ENCODE data around the gene KCNJ6. TPM values are rescaled to one million over a fixed set of nuclear protein-coding genes. Genes with fewer than 3 reads are reported as not detected.
"Not testable (repeated sequence)": the region's sequence is repeated elsewhere in the genome, so short reads cannot be mapped to it uniquely, and the experiment has no call there.

Gene KCNJ6
- total and polyA plus RNA-seq, 2 donors from 2014 or later, result 0.06 TPM; not detected in 1

- Histone ChIP-seq H3K27me3 (ENCODE audit: control insufficient read depth, insufficient read depth, low read length) (no peaks in the 10 kb centered on the region), H3K9ac (ENCODE audit: low read length in 3 of 3) (no peak overlapping the region), H3K36me3 (ENCODE audit: control insufficient read depth in 2 of 3, insufficient read depth in 3 of 3, low read length in 3 of 3) (no peaks in the 10 kb centered on the region), H3K4me3 (ENCODE audit: low read length in 3 of 3) (no peak overlapping the region), H3K9me3 (ENCODE audit: control insufficient read depth in 2 of 3, insufficient read depth in 1 of 3, low read length in 3 of 3) (no peaks in the 10 kb centered on the region), H3K4me1 (ENCODE audit: control insufficient read depth in 2 of 3, insufficient read depth in 2 of 3, low read depth in 1 of 3, low read length in 3 of 3) (peaks cover 0 to 2% (median 0%) of the 10 kb centered on the region in 3 donors), H3K27ac (ENCODE audit: low read depth in 2 of 2, low read length in 2 of 2) (no peak overlapping the region)
- DNase-seq, result no peak
- FAIRE-seq, result no peak
- intact Hi-C loops (cut with DNase I), result no loop called here
- TF ChIP-seq CTCF (IDR thresholded peaks at IDR 0.05; ENCODE audit: borderline replicate concordance, extremely low read depth, insufficient read depth), result no peak
Measured at GRCh38 chr21:37921091-37921490, 4.8 kb upstream of the KCNJ6 start.

GRCh38 chr21:37920302-37920701 is 4.0 kb upstream of the KCNJ6 start:
- H3K4me1 ChIP-seq (ENCODE audit: control insufficient read depth in 2 of 3, insufficient read depth in 2 of 3, low read depth in 1 of 3, low read length in 3 of 3); H3K36me3 ChIP-seq (ENCODE audit: control insufficient read depth in 2 of 3, insufficient read depth in 3 of 3, low read length in 3 of 3); H3K27me3 ChIP-seq (ENCODE audit: control insufficient read depth, insufficient read depth, low read length); H3K9ac ChIP-seq (ENCODE audit: low read length in 3 of 3); DNase-seq; H3K9me3 ChIP-seq (ENCODE audit: control insufficient read depth in 2 of 3, insufficient read depth in 1 of 3, low read length in 3 of 3); H3K4me3 ChIP-seq (ENCODE audit: low read length in 3 of 3); FAIRE-seq; intact Hi-C loops (cut with DNase I); H3K27ac ChIP-seq (ENCODE audit: low read depth in 2 of 2, low read length in 2 of 2): not testable (repeated sequence)

GRCh38 chr21:37917612-37918011 is 1.4 kb upstream of the KCNJ6 start:
- Histone ChIP-seq H3K4me1 (ENCODE audit: control insufficient read depth in 2 of 3, insufficient read depth in 2 of 3, low read depth in 1 of 3, low read length in 3 of 3) (peaks cover 0 to 2% (median 0%) of the 10 kb centered on the region in 3 donors), H3K36me3 (ENCODE audit: control insufficient read depth in 2 of 3, insufficient read depth in 3 of 3, low read length in 3 of 3) (no peaks in the 10 kb centered on the region), H3K9me3 (ENCODE audit: control insufficient read depth in 2 of 3, insufficient read depth in 1 of 3, low read length in 3 of 3) (no peaks in the 10 kb centered on the region), H3K27ac (ENCODE audit: low read depth in 2 of 2, low read length in 2 of 2) (no peak overlapping the region), H3K9ac (ENCODE audit: low read length in 3 of 3) (no peak overlapping the region), H3K4me3 (ENCODE audit: low read length in 3 of 3) (no peak overlapping the region), H3K27me3 (ENCODE audit: control insufficient read depth, insufficient read depth, low read length) (peaks cover 5% of the 10 kb centered on the region)
- no peak for TF ChIP-seq CTCF (IDR thresholded peaks at IDR 0.05; ENCODE audit: borderline replicate concordance, extremely low read depth, insufficient read depth)
- intact Hi-C loops (cut with DNase I), result no loop called here
- FAIRE-seq (no peak), DNase-seq (no peak)

GRCh38 chr21:37915941-37916309 is 332 bp downstream of the KCNJ6 start:
- peak overlapping the region in 1 of 3 donors; percentile 13 for H3K9ac ChIP-seq (ENCODE audit: low read length in 3 of 3)
- FAIRE-seq (no peak), DNase-seq (peak in 4 of 5 donors; percentile 18 to 45 (median 36))
- H3K27me3 ChIP-seq (ENCODE audit: control insufficient read depth, insufficient read depth, low read length), result peaks cover 5% of the 10 kb centered on the region
- no peak overlapping the region for H3K27ac ChIP-seq (ENCODE audit: low read depth in 2 of 2, low read length in 2 of 2)
- peaks cover 0 to 2% (median 0%) of the 10 kb centered on the region in 3 donors for H3K4me1 ChIP-seq (ENCODE audit: control insufficient read depth in 2 of 3, insufficient read depth in 2 of 3, low read depth in 1 of 3, low read length in 3 of 3)
- no peak overlapping the region for H3K4me3 ChIP-seq (ENCODE audit: low read length in 3 of 3)
- no peaks in the 10 kb centered on the region for H3K9me3 ChIP-seq (ENCODE audit: control insufficient read depth in 2 of 3, insufficient read depth in 1 of 3, low read length in 3 of 3)
- TF ChIP-seq CTCF (IDR thresholded peaks at IDR 0.05; ENCODE audit: borderline replicate concordance, extremely low read depth, insufficient read depth), result no peak
- intact Hi-C loops (cut with DNase I), result no loop called here
- no peaks in the 10 kb centered on the region for H3K36me3 ChIP-seq (ENCODE audit: control insufficient read depth in 2 of 3, insufficient read depth in 3 of 3, low read length in 3 of 3)

Data from kidney (tissue), 14 donors.